Colonic mucosa (tissue), 4 donors: ENCODE results near the gene RPL36A. TPM values are rescaled to one million over a fixed set of nuclear protein-coding genes. Genes with fewer than 3 reads are reported as not detected.

ENCODE experiments used
- DNase-seq: peaks from one replicate; pipeline ENCODE4 v3.0.0-alpha.2; 2020
- H3K27ac ChIP-seq: fragments of 200-600 bp; one replicate; pipeline ENCODE4 v1.8.0; 2021
- H3K27me3 ChIP-seq: fragments of 200-600 bp; one replicate; pipeline ENCODE4 v1.8.0; 2021
- H3K36me3 ChIP-seq: fragments of 200-600 bp; one replicate; pipeline ENCODE4 v1.8.0; 2021
- H3K4me1 ChIP-seq: fragments of 200-600 bp; one replicate; pipeline ENCODE4 v1.8.0; 2021; ENCODE audit warnings: mild to moderate bottlenecking
- H3K4me3 ChIP-seq: fragments of 200-600 bp; one replicate; pipeline ENCODE4 v1.8.0; 2021
- H3K9ac ChIP-seq, 2 donors: one replicate each; pipeline ENCODE4 v1.7.0; 2013; ENCODE audit warnings: control low read depth in 2 of 2, low read depth in 2 of 2, low read length in 2 of 2
- H3K9me3 ChIP-seq: fragments of 200-600 bp; one replicate; pipeline ENCODE4 v1.8.0; 2021
- CTCF ChIP-seq: fragments of 200-600 bp; IDR thresholded peaks from one replicate; pipeline ENCODE4 v1.8.0; 2022; ENCODE audit warnings: antibody characterized with exemption, mild to moderate bottlenecking
- intact Hi-C: fragments of 100-400 bp; cut with DNase I; formaldehyde crosslinking; loops from one replicate; pipeline ENCODE4 v1.14.1; 2022
- total RNA-seq, 2 donors: library from RNA; stranded (reverse); fragmentation: NEBNext Ultra II Directional in 1 of 2; extraction: Animal tissue kit (Norgen Biotek cat#: 25700) in 1 of 2; gene quantifications; one replicate each; pipeline ENCODE4 v1.2.1, GENCODE V29; 2021
- donor health status: healthy.
- donor health status: DM: no; HTN: no; CAD: no.
- donor health status: DM: no; HTN: no; CAD: no.

Gene RPL36A
- total RNA-seq = 100 to 1,000 TPM; 132 to 184 TPM

- Histone ChIP-seq H3K27me3 (no peaks in the 10 kb centered on the region), H3K36me3 (no peaks in the 10 kb centered on the region), H3K27ac (peak within 1 kb of the TSS; percentile 63), H3K4me1 (no peaks in the 10 kb centered on the region), H3K4me3 (peak within 1 kb of the TSS; percentile 41), H3K9ac (peak within 1 kb of the TSS; percentile 66 to 87), H3K9me3 (no peaks in the 10 kb centered on the region)
- peak; percentile 40 for TF ChIP-seq CTCF
- intact Hi-C loops = no loop called here
- DNase-seq = peak; percentile 88
These were observed at the start of gene RPL36A for GRCh38 chrX:101390664-101391525. Gene RPL36A (plus strand): TSS chrX:101391011. CDS start chrX:101391044, 33 bp downstream.

- H3K27ac ChIP-seq = peak overlapping the region; percentile 62
- H3K36me3 ChIP-seq = no peaks in the 10 kb centered on the region
- no peak for DNase-seq
- no peaks in the 10 kb centered on the region for H3K27me3 ChIP-seq
- H3K9ac ChIP-seq = peak overlapping the region; percentile 58 to 72
- no peaks in the 10 kb centered on the region for H3K9me3 ChIP-seq
- H3K4me3 ChIP-seq = peak overlapping the region; percentile 52
- intact Hi-C loops = no loop called here
- TF ChIP-seq CTCF = no peak
- no peaks in the 10 kb centered on the region for H3K4me1 ChIP-seq
These were observed 42.9 kb upstream of the RPL36A start for GRCh38 chrX:101347859-101348451.

- peak within 1 kb of the TSS; percentile 52 for H3K4me3 ChIP-seq
- no peaks in the 10 kb centered on the region for H3K9me3 ChIP-seq
- peak; percentile 83 for DNase-seq
- H3K9ac ChIP-seq = peak within 1 kb of the TSS; percentile 58 to 72
- peak within 1 kb of the TSS; percentile 62 for H3K27ac ChIP-seq
- no peaks in the 10 kb centered on the region for H3K27me3 ChIP-seq
- no peak for TF ChIP-seq CTCF
- no peaks in the 10 kb centered on the region for H3K36me3 ChIP-seq
- no peaks in the 10 kb centered on the region for H3K4me1 ChIP-seq
- intact Hi-C loops = no loop called here
These were observed 42.2 kb upstream of the RPL36A start, which contains the start of gene TIMM8A for GRCh38 chrX:101348452-101349192. Gene TIMM8A (minus strand): TSS chrX:101348742. CDS start chrX:101348664, 78 bp downstream.

GRCh38 chrX:101349193-101349562, 41.6 kb upstream of the RPL36A start:
- H3K27me3 ChIP-seq = no peaks in the 10 kb centered on the region
- H3K4me1 ChIP-seq = no peaks in the 10 kb centered on the region
- no peak for DNase-seq
- H3K4me3 ChIP-seq = peak overlapping the region; percentile 52
- peak overlapping the region; percentile 62 for H3K27ac ChIP-seq
- intact Hi-C loops = no loop called here
- no peaks in the 10 kb centered on the region for H3K9me3 ChIP-seq
- H3K9ac ChIP-seq = peak overlapping the region in 1 of 2 donors; percentile 72
- no peaks in the 10 kb centered on the region for H3K36me3 ChIP-seq
- TF ChIP-seq CTCF = no peak

GRCh38 chrX:101357166-101357795, 33.5 kb upstream of the RPL36A start:
- H3K9me3 ChIP-seq = no peaks in the 10 kb centered on the region
- DNase-seq = no peak
- H3K4me1 ChIP-seq = no peaks in the 10 kb centered on the region
- H3K4me3 ChIP-seq = no peak overlapping the region
- no peak for TF ChIP-seq CTCF
- H3K27me3 ChIP-seq = no peaks in the 10 kb centered on the region
- no peak overlapping the region for H3K9ac ChIP-seq
- no peaks in the 10 kb centered on the region for H3K36me3 ChIP-seq
- H3K27ac ChIP-seq = no peak overlapping the region
- intact Hi-C loops = no loop called here
